Right lobe of liver (tissue), 4 donors: Measurements from ENCODE around the gene KIAA0825.

Source experiments
- CTCF ChIP-seq, 4 donors: fragments of 200-600 bp in 3 of 4; fragments of 450-650 bp in 1 of 4; IDR thresholded peaks; one replicate each; pipeline versions ENCODE4 v1.5.1 to v1.8.0; 2016 to 2022; ENCODE audit warnings: antibody characterized with exemption in 4 of 4, mild to moderate bottlenecking in 2 of 4
- POLR2A ChIP-seq: fragments of 450-650 bp; IDR thresholded peaks from one replicate; pipeline ENCODE4 v1.6.1; 2017; ENCODE audit warnings: antibody characterized with exemption, mild to moderate bottlenecking
- donor health status: DM: no; HTN: no; CAD: no.
- donor health status: DM: no; HTN: no; CAD: no.
- donor health status: DM: no; HTN: yes; CAD: no.

DNA sequence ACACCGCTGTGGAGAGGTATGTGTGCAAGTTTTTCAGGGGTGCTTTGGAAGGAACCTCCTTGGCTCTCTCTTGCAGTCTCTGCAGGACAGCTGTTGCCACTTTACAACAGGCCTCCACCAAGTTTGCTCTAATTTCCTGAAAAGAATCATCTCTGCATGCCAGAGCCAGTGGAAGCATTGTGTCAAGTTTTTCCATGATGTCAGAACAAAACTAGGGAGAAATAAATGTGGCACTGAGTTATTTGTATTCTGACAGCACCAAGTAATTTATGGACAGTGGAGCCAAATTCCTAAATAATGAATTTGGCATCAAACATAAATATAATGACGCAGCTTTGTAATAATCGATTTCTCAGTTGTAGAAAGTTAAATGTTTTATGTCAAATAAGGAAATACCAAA is 146.9 kb downstream of the KIAA0825 start:
- TF ChIP-seq CTCF (IDR thresholded peaks at IDR 0.05) (no peak), POLR2A (no peak)
